GM12878 (cell line): ENCODE data around the gene TBC1D1. TPM values are rescaled to one million over a fixed set of nuclear protein-coding genes. Genes with fewer than 3 reads are reported as not detected.

Experiments
- ATAC-seq: fragments of 200-7000 bp; cut with Tn5 transposase; 3 replicates; pipeline ENCODE4 v1.9.1; 2020; ENCODE audit warnings: mild to moderate bottlenecking, moderate library complexity
- BruUV-seq: library from RNA; stranded (reverse); fragments of 400-500 nt; replicated peaks from 2 replicates; lab custom pipeline; 2021; lab: Mats Ljungman, UMichigan
- CTCF ChIA-PET: fragments of 300-600 bp; sonication (Branson Sonifier 250); formaldehyde crosslinking; extraction: SDS; loops from one replicate; lab custom pipeline; 2021; ENCODE audit warnings: inconsistent platforms; lab: Yijun Ruan, JAX
- POLR2A ChIA-PET: fragments of 350-600 bp; formaldehyde crosslinking; extraction: SDS; loops from one replicate; lab custom pipeline; 2021; ENCODE audit warnings: inconsistent platforms; lab: Charles Lee
- RAD21 ChIA-PET: fragments of 300-600 bp; sonication (Branson Sonifier 250); formaldehyde crosslinking; loops from one replicate; lab custom pipeline; 2023; ENCODE audit warnings: antibody characterized with exemption; ENCODE audit not compliant: unreplicated experiment; lab: Charles Lee
- SMC1A ChIA-PET: fragments of 300-600 bp; sonication (Branson Sonifier 250); formaldehyde crosslinking; loops from one replicate; lab custom pipeline; 2023; ENCODE audit not compliant: unreplicated experiment, uncharacterized antibody; lab: Charles Lee
- DNase-seq: peaks from one replicate; pipeline ENCODE4 v3.0.0-alpha.2; 2011; ENCODE audit warnings: low read depth, low spot score
- FAIRE-seq: peaks from 3 replicates; lab custom pipeline; 2011; peaks lifted over from hg19 to GRCh38; lab: Jason Lieb, UNC
- H2AFZ ChIP-seq: 2 replicates; pipeline ENCODE4 v1.6.0; 2011; ENCODE audit warnings: low read depth, low read length, control low read depth; ENCODE audit not compliant: control insufficient read depth
- H3K27ac ChIP-seq: 2 replicates; pipeline ENCODE4 v1.5.1; 2011; ENCODE audit warnings: control low read depth; ENCODE audit not compliant: control insufficient read depth, insufficient read depth
- H3K27me3 ChIP-seq, 2 experiments: replicated peaks in 1 of 2; 2 replicates each; pipeline versions ENCODE4 v1.6.0 to v1.6.1; 2011; ENCODE audit warnings: low read length in 1 of 2; ENCODE audit not compliant: control insufficient read depth in 2 of 2, insufficient read depth in 2 of 2
- H3K36me3 ChIP-seq, 2 experiments: 2 replicates each; pipeline ENCODE4 v1.5.1; 2011; ENCODE audit warnings: low read length in 1 of 2; ENCODE audit not compliant: control insufficient read depth in 2 of 2, insufficient read depth in 2 of 2
- H3K4me1 ChIP-seq: 2 replicates; pipeline ENCODE4 v1.6.1; 2011; ENCODE audit warnings: mild to moderate bottlenecking, low read length, moderate library complexity, mixed read lengths; ENCODE audit not compliant: control insufficient read depth, insufficient read depth
- H3K4me2 ChIP-seq: 2 replicates; pipeline ENCODE4 v1.6.0; 2011; ENCODE audit warnings: control low read depth; ENCODE audit not compliant: control insufficient read depth, insufficient read depth
- H3K4me3 ChIP-seq: fragments of 200-600 bp; sonication (generic); 2 replicates; pipeline ENCODE4 v1.5.1; 2016
- H3K79me2 ChIP-seq: 2 replicates; pipeline ENCODE4 v1.6.0; 2011; ENCODE audit warnings: low read length; ENCODE audit not compliant: control insufficient read depth, insufficient read depth
- H3K9ac ChIP-seq: 2 replicates; pipeline ENCODE4 v1.8.0; 2011; ENCODE audit warnings: low read length, control low read depth, mixed read lengths; ENCODE audit not compliant: control insufficient read depth, insufficient read depth
- H3K9me3 ChIP-seq: replicated peaks from 3 replicates; pipeline ENCODE4 v1.5.1; 2011; ENCODE audit warnings: mild to moderate bottlenecking, low read length; ENCODE audit not compliant: control insufficient read depth, insufficient read depth
- H4K20me1 ChIP-seq: 2 replicates; pipeline ENCODE4 v1.6.0; 2011; ENCODE audit not compliant: control insufficient read depth, insufficient read depth
- ESRRA ChIP-seq: IDR thresholded peaks from 2 replicates; pipeline ENCODE4 v1.6.1; 2012; ENCODE audit warnings: mild to moderate bottlenecking, low read length, improper control_type of control experiment
- FOXK2 ChIP-seq: fragments of 450-650 bp; IDR thresholded peaks from 2 replicates; pipeline ENCODE4 v1.6.1; 2017; ENCODE audit warnings: mild to moderate bottlenecking, moderate library complexity
- GABPA ChIP-seq: IDR thresholded peaks from 2 replicates; pipeline ENCODE4 v1.6.1; 2014; ENCODE audit warnings: antibody characterized with exemption, low read depth, mild to moderate bottlenecking, inconsistent platforms
- NKRF ChIP-seq: fragments of 450-650 bp; conservative IDR thresholded peaks from 2 replicates; pipeline ENCODE4 v1.6.1; 2017; ENCODE audit warnings: mild to moderate bottlenecking, moderate library complexity
- NR2F1 ChIP-seq: fragments of 450-650 bp; conservative IDR thresholded peaks from 2 replicates; pipeline ENCODE4 v1.6.1; 2017; ENCODE audit warnings: mild to moderate bottlenecking
- PAX8 ChIP-seq: fragments of 450-650 bp; IDR thresholded peaks from 2 replicates; pipeline ENCODE4 v1.6.1; 2017; ENCODE audit warnings: mild to moderate bottlenecking, moderate library complexity
- RELA ChIP-seq: fragments of 450-650 bp; IDR thresholded peaks from 2 replicates; pipeline ENCODE4 v1.8.0; 2014; ENCODE audit warnings: borderline replicate concordance; ENCODE audit not compliant: partially characterized antibody
- SIN3A ChIP-seq: IDR thresholded peaks from 2 replicates; pipeline ENCODE4 v1.6.1; 2012; ENCODE audit warnings: low read depth, low read length, improper control_type of control experiment
- STAT1 ChIP-seq: fragments of 450-650 bp; conservative IDR thresholded peaks from 2 replicates; pipeline ENCODE4 v1.6.1; 2014; ENCODE audit warnings: antibody characterized with exemption, mild to moderate bottlenecking
- WRNIP1 ChIP-seq: IDR thresholded peaks from 2 replicates; pipeline ENCODE4 v1.6.1; 2011; ENCODE audit warnings: low read depth, low read length, improper control_type of control experiment, borderline replicate concordance
- WGBS: methylation state at CpG from one replicate; pipeline ENCODE4 v1.1.6; 2016; ENCODE audit warnings: low lambda C conversion rate; ENCODE audit not compliant: insufficient replicate concordance, insufficient coverage; ENCODE audit errors: missing lambda C conversion rate; 5-methylcytosine and 5-hydroxymethylcytosine counted together
- in situ Hi-C: fragments of 300-500 bp; cut with MboI; formaldehyde crosslinking; loops from 9 replicates; pipeline ENCODE4 v1.14.3; 2018; ENCODE audit warnings: mixed read lengths
- intact Hi-C: fragments of 100-400 bp; cut with micrococcal nuclease; formaldehyde crosslinking; loops from one replicate; pipeline ENCODE4 v1.14.2; 2022; ENCODE audit not compliant: unreplicated experiment
- polyA plus RNA-seq, 11 experiments: library from polyadenylated mRNA; depleted of rRNA in 4 of 11; unstranded in 6 of 11; stranded (reverse) in 5 of 11; fragments of >200 nt; fragmentation: Nextera tagmentation in 4 of 11; fragmentation: Illumina TruSeq in 1 of 11; extraction: Ambion mirVana in 4 of 11; extraction: Trizol in 1 of 11; gene quantifications; 1 replicate in 1 of 11; 2 replicates in 10 of 11; pipeline versions ENCODE4 v1.2.1 to v1.2.3, GENCODE V29; 2011 to 2016; ENCODE audit warnings: inconsistent platforms in 2 of 11, missing spikeins in 2 of 11, low read depth in 1 of 11
- total RNA-seq, 4 experiments: library from RNA; depleted of rRNA in 3 of 4; stranded (reverse); fragments of >200 nt in 3 of 4; fragmentation: Illumina TruSeq in 1 of 4; extraction: Trizol in 1 of 4; gene quantifications; 2 replicates each; pipeline versions ENCODE4 v1.2.1 to v1.2.3, GENCODE V29; 2013 to 2021
- TF ChIP-seq, protein P1 (sequence below): IDR thresholded peaks from 2 replicates; pipeline ENCODE4 v1.6.1; 2011; ENCODE audit warnings: borderline replicate concordance, low read depth, mild to moderate bottlenecking, moderate library complexity, low read length; ENCODE audit not compliant: insufficient read depth, poor library complexity, severe bottlenecking
- TF ChIP-seq, protein P2 (sequence below): fragments of 450-650 bp; formaldehyde crosslinking; IDR thresholded peaks from 2 replicates; pipeline ENCODE4 v1.4.0; 2020; ENCODE audit warnings: mild to moderate bottlenecking, moderate library complexity

The TBC1D1 gene
- total and polyA plus RNA-seq, 10 of the 15 experiments (the other 5 are each of a cell fraction or from before 2014, with no cell fraction given), result 5.3 to 102 (median 57.8) TPM

DNA sequence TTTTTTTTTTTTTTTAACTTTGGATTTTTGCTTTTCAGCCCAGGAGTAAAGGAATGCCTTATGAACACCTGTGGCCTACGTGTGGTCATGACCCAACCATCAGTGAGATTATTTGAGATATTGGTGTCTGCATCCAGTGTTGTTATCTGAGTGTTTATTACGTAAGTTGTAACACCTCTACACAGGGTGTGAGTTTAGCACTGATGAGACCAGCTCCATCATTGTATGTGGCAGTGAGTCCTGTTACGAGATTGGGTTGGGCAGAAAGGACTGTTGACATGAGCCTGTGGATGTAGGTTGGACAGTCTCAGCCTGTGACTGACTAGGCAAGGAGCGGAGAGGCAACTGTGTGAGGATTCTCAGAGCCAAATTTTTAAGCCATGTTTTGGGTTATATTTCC lies 248.3 kb downstream of the TBC1D1 start (continued):
- no peak for TF ChIP-seq RELA
- TF ChIP-seq, all 136 proteins: peak for 0

DNA sequence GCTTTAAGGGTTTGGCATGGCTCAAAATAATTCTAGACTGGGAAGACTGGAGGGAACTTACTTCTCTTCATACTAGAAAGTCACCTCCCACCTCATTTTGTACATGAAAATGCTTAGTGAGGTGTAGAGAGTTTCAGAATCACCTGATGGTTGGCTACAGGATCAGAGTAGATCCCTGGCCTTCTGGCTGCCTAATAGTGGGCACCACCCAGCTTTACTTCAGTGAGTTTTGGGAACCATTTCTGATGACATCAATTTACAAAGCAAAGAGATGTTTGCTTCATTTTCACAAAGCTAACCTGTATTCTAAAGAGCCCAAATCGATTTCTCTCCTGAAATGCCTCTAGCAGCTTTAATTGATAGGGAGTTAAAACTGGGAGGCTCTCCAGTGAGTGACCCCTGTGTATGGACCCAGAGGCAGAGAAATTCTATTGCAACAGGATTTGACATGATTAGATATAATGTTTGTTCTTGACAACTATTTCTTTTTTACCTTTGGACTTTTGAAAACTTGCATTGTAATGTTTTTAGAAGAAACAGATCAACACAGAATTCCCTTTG lies 249.8 kb downstream of the TBC1D1 start:
- Histone ChIP-seq H3K4me1 (peaks cover 10% of the 10 kb centered on the region), H2AFZ (no peak overlapping the region), H3K4me3 (no peak overlapping the region), H3K4me2 (no peak overlapping the region), H3K27ac (no peak overlapping the region), H3K79me2 (no peaks in the 10 kb centered on the region), H3K27me3 (no peaks in the 10 kb centered on the region), H3K36me3 (peaks cover 2 to 13% of the 10 kb centered on the region in 2 experiments; a peak in 3 of 4 replicates), H3K9me3 (no peaks in the 10 kb centered on the region), H3K9ac (no peak overlapping the region), H4K20me1 (no peaks in the 10 kb centered on the region)
- POLR2A ChIA-PET, result interaction anchor here (1.4 kb wide), 1 partner anchor 21 kb away, joined by 4 read pairs; no protein-coding TSS in a partner anchor
- no TSS peak for BruUV-seq
- RAD21 ChIA-PET, result interaction anchor here (0.6 kb wide), 1 partner anchor 20 kb away, joined by 3 read pairs; no protein-coding TSS in a partner anchor
- intact Hi-C loops (no loop called here), in situ Hi-C loops (loop anchor here (25.0 kb wide), 1 partner anchor 1472 kb away; no protein-coding TSS in a partner anchor)
- 100% methylated on average over 1 of the region's 1 CpG for WGBS
- CTCF ChIA-PET, result interaction anchor here (1.4 kb wide), 1 partner anchor 72 kb away, joined by 3 read pairs; no protein-coding TSS in a partner anchor
- FAIRE-seq (no peak), DNase-seq (no peak), ATAC-seq (peak; percentile 27; the same call in 2 of the 3 replicates)
- SMC1A ChIA-PET, result interaction anchor here (1.1 to 1.4 kb wide), 2 partner anchors 20 to 75 kb away, joined by 4 read pairs; no protein-coding TSS in a partner anchor
- TF ChIP-seq, protein P1, sequence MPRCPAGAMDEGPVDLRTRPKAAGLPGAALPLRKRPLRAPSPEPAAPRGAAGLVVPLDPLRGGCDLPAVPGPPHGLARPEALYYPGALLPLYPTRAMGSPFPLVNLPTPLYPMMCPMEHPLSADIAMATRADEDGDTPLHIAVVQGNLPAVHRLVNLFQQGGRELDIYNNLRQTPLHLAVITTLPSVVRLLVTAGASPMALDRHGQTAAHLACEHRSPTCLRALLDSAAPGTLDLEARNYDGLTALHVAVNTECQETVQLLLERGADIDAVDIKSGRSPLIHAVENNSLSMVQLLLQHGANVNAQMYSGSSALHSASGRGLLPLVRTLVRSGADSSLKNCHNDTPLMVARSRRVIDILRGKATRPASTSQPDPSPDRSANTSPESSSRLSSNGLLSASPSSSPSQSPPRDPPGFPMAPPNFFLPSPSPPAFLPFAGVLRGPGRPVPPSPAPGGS, result no peak
- TF ChIP-seq SIN3A (no peak), PAX8 (no peak), NKRF (no peak), WRNIP1 (no peak), FOXK2 (no peak), STAT1 (no peak), ESRRA (no peak), GABPA (no peak), NR2F1 (no peak)
- TF ChIP-seq, protein P2, sequence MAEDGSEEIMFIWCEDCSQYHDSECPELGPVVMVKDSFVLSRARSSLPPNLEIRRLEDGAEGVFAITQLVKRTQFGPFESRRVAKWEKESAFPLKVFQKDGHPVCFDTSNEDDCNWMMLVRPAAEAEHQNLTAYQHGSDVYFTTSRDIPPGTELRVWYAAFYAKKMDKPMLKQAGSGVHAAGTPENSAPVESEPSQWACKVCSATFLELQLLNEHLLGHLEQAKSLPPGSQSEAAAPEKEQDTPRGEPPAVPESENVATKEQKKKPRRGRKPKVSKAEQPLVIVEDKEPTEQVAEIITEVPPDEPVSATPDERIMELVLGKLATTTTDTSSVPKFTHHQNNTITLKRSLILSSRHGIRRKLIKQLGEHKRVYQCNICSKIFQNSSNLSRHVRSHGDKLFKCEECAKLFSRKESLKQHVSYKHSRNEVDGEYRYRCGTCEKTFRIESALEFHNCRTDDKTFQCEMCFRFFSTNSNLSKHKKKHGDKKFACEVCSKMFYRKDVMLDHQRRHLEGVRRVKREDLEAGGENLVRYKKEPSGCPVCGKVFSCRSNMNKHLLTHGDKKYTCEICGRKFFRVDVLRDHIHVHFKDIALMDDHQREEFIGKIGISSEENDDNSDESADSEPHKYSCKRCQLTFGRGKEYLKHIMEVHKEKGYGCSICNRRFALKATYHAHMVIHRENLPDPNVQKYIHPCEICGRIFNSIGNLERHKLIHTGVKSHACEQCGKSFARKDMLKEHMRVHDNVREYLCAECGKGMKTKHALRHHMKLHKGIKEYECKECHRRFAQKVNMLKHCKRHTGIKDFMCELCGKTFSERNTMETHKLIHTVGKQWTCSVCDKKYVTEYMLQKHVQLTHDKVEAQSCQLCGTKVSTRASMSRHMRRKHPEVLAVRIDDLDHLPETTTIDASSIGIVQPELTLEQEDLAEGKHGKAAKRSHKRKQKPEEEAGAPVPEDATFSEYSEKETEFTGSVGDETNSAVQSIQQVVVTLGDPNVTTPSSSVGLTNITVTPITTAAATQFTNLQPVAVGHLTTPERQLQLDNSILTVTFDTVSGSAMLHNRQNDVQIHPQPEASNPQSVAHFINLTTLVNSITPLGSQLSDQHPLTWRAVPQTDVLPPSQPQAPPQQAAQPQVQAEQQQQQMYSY (CRISPR knock-in tag), result no peak
